Gastrocnemius medialis (tissue), 4 donors: Measurements from ENCODE around the gene CPED1. TPM values are rescaled to one million over a fixed set of nuclear protein-coding genes. Genes with fewer than 3 reads are reported as not detected.
A peak's percentile ranks its signal among the peaks of the same experiment; 100 is the strongest.

Experiments
- ATAC-seq, 2 donors: fragments of 150-250 bp; one replicate each; pipeline ENCODE4 v1.9.1; 2016
- DNase-seq, 2 donors: peaks; one replicate each; pipeline ENCODE4 v3.0.0-alpha.2; 2019
- H3K27ac ChIP-seq, 4 donors: fragments of 200-600 bp; sonication (generic); 1 replicate in 1 of 4; 2 replicates in 3 of 4; pipeline ENCODE4 v1.5.1; 2016 to 2018; ENCODE audit warnings: mild to moderate bottlenecking in 2 of 4, moderate library complexity in 1 of 4
- H3K27me3 ChIP-seq, 3 donors: fragments of 200-600 bp; sonication (generic) in 2 of 3; 1 replicate in 1 of 3; 2 replicates in 2 of 3; pipeline versions ENCODE4 v1.5.1 to v1.6.0; 2016 to 2019; ENCODE audit warnings: mild to moderate bottlenecking in 1 of 3, moderate library complexity in 1 of 3
- H3K36me3 ChIP-seq, 2 donors: fragments of 200-600 bp; sonication (generic) in 1 of 2; one replicate each; pipeline ENCODE4 v1.5.1; 2017 to 2018
- H3K4me1 ChIP-seq, 2 donors: fragments of 200-600 bp; sonication (generic) in 1 of 2; one replicate each; pipeline ENCODE4 v1.5.1; 2016 to 2017; ENCODE audit warnings: mild to moderate bottlenecking in 2 of 2
- H3K4me3 ChIP-seq, 4 donors: fragments of 200-600 bp; sonication (generic) in 3 of 4; 1 replicate in 1 of 4; 2 replicates in 3 of 4; pipeline ENCODE4 v1.5.1; 2016 to 2019; ENCODE audit warnings: mild to moderate bottlenecking in 2 of 4
- H3K9me3 ChIP-seq, 3 donors: fragments of 200-600 bp; sonication (generic) in 2 of 3; 1 replicate in 1 of 3; 2 replicates in 2 of 3; pipeline ENCODE4 v1.5.1; 2016 to 2019
- POLR2A ChIP-seq, 2 donors: fragments of 450-650 bp; IDR thresholded peaks; one replicate each; pipeline ENCODE4 v1.6.1; 2017; ENCODE audit warnings: antibody characterized with exemption in 2 of 2, mild to moderate bottlenecking in 2 of 2, moderate library complexity in 2 of 2
- in situ Hi-C, 4 donors: fragments of 200-750 bp; cut with MboI; loops; one replicate each; pipeline versions ENCODE4 v1.15.0 to v1.8.0; 2017; ENCODE audit warnings: low sequenced_read_pairs in 4 of 4
- intact Hi-C: fragments of 100-400 bp; cut with DNase I; formaldehyde crosslinking; loops from one replicate; pipeline ENCODE4 v1.15.1; 2023; ENCODE audit warnings: low total_unique reads
- total RNA-seq, 4 donors: library from RNA; depleted of rRNA; stranded (reverse); fragments of >200 nt; gene quantifications; one replicate each; pipeline versions ENCODE4 v1.1.0 to v1.2.3, GENCODE V29; 2016
- TF ChIP-seq, protein P1 (sequence below), 5 experiments: fragments of 450-650 bp in 3 of 5; fragments of 200-600 bp in 2 of 5; sonication (generic) in 2 of 5; IDR thresholded peaks in 4 of 5; conservative IDR thresholded peaks in 1 of 5; 1 replicate in 4 of 5; 2 replicates in 1 of 5; pipeline ENCODE4 v1.5.1; 2016 to 2019; ENCODE audit warnings: antibody characterized with exemption in 5 of 5, mild to moderate bottlenecking in 3 of 5, moderate library complexity in 3 of 5

Gene CPED1
- total RNA-seq, 4 donors from 2014 or later = 4.8 to 35.5 (median 34.1) TPM

DNA sequence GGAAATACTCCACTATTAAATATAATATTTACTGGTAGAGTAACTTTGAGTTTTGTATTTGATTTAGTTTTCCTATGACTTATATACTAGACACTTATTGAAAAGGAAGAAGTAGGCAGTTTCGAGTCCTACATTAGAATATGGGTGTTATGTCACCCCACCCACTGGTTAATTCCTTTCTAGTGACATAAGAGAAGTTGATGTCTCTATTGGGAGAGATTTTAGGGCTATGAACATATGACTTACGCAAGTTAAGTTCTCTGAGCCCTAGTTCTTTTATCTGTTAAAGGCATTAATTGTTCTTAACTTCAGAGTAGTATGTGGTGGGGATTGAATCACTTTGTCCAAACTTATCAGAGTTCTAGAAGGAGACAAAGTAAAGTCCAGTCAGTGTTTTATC lies 30.5 kb downstream of the CPED1 start:
- peaks cover 0 to 10% of the 10 kb centered on the region in 2 donors for H3K36me3 ChIP-seq
- DNase-seq (no peak), ATAC-seq (peak; percentile 39 to 40)
- peaks cover 82 to 85% of the 10 kb centered on the region in 2 donors for H3K4me1 ChIP-seq
- in situ Hi-C loops (no loop called here), intact Hi-C loops (no loop called here)
- H3K27me3 ChIP-seq = no peaks in the 10 kb centered on the region
- no peaks in the 10 kb centered on the region for H3K9me3 ChIP-seq
- no peak for TF ChIP-seq POLR2A (IDR thresholded peaks at IDR 0.05)
- TF ChIP-seq, protein P1, sequence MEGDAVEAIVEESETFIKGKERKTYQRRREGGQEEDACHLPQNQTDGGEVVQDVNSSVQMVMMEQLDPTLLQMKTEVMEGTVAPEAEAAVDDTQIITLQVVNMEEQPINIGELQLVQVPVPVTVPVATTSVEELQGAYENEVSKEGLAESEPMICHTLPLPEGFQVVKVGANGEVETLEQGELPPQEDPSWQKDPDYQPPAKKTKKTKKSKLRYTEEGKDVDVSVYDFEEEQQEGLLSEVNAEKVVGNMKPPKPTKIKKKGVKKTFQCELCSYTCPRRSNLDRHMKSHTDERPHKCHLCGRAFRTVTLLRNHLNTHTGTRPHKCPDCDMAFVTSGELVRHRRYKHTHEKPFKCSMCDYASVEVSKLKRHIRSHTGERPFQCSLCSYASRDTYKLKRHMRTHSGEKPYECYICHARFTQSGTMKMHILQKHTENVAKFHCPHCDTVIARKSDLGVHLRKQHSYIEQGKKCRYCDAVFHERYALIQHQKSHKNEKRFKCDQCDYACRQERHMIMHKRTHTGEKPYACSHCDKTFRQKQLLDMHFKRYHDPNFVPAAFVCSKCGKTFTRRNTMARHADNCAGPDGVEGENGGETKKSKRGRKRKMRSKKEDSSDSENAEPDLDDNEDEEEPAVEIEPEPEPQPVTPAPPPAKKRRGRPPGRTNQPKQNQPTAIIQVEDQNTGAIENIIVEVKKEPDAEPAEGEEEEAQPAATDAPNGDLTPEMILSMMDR (IDR thresholded peaks at IDR 0.05 in 4 of 5, conservative IDR thresholded peaks at IDR 0.05 in 1 of 5) = no peak
- peak overlapping the region; percentile 54 to 98 (median 94) for H3K27ac ChIP-seq
- H3K4me3 ChIP-seq = no peak overlapping the region

DNA sequence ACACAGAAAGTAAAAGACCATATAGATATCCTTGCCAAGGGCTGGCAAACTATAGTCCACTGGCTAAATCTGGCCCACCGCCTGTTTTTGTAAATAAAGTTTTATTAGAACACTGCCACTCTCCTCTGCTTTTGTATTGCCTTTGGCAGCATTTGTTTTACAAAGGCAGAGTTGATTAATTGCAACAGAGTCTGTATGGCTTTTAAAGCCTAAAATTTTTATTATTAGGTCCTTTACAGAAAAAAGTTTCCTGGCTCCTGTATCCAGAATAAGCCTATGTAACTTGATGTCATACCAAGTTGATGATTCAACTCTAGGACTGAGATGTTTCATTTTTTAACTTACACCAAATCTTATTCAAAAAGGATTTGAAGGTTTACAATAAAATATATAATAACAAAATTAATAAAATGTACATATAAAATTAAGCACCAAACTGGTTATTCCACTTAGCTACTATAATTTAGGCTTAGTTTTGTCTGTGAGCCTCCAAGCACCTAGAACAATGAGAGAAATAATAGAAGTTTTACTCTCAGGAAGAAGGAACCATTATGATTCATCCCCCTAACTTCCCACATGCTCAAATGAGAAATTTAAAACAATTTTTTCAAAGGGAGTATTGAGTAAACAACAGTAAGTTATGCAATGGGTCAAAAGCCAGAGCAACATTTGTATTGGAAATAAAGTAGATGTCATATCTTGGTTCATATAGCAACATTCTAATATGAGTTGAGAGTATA lies 31.9 kb downstream of the CPED1 start:
- peaks cover 0 to 10% of the 10 kb centered on the region in 2 donors for H3K36me3 ChIP-seq
- no peaks in the 10 kb centered on the region for H3K9me3 ChIP-seq
- in situ Hi-C loops (no loop called here), intact Hi-C loops (no loop called here)
- TF ChIP-seq, protein P1 (IDR thresholded peaks at IDR 0.05 in 4 of 5, conservative IDR thresholded peaks at IDR 0.05 in 1 of 5) = no peak
- TF ChIP-seq POLR2A (IDR thresholded peaks at IDR 0.05) = no peak
- peaks cover 82% of the 10 kb centered on the region in 2 donors for H3K4me1 ChIP-seq
- no peaks in the 10 kb centered on the region for H3K27me3 ChIP-seq
- DNase-seq = no peak
- ATAC-seq = no peak
- no peak overlapping the region for H3K4me3 ChIP-seq
- H3K27ac ChIP-seq = peak overlapping the region; percentile 54 to 98 (median 94)

DNA sequence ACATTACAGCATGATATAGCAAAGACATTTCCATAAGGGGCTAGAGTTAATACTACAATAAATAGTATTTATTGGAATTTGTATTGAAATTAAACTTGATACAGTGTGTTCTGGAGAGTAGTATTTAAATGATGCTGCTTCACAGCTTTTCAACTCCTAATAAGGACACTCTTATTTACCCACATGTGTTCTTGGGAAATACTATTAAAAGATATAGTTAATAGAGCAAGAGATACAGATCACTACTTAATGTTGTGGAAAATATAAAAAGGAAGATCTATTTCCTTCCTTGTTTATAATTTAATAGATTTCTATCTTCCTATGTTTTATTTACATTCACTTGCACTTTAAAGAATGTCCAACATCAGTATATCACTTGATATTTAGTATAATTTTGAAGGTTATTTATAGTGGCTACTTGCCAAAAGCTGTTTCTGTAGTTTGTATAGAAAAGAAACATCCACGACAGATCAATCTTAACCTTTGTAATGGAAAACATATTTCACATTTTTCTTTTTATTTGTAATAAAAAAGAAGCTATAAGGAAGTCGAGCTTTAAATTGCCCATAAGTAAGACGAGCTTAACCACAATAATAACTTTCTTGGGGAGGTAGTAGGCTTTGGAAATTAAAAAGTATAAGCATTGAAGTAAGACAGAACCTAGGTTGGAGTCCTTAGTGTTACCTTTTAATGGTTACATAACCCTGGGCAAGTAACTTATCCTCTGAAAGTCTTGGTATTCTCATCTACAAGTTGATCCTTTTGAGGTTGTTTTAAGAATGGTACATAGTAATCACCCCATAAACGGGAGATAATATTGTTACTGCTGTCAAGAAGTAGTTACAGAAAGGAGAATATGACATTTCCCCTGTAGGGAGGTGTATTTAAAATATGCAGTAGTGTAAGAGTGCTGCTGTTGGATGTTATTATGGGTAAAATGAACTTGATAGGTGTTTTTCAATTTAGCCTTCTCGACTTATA lies 32.8 kb downstream of the CPED1 start:
- no peaks in the 10 kb centered on the region for H3K27me3 ChIP-seq
- H3K4me1 ChIP-seq = peaks cover 79 to 80% of the 10 kb centered on the region in 2 donors
- DNase-seq (no peak), ATAC-seq (no peak)
- peaks cover 0 to 1% of the 10 kb centered on the region in 2 donors for H3K36me3 ChIP-seq
- TF ChIP-seq POLR2A (IDR thresholded peaks at IDR 0.05) = no peak
- TF ChIP-seq, protein P1 (IDR thresholded peaks at IDR 0.05 in 4 of 5, conservative IDR thresholded peaks at IDR 0.05 in 1 of 5) = no peak
- intact Hi-C loops = no loop called here
- in situ Hi-C loops = no loop called here
- H3K27ac ChIP-seq = peak overlapping the region; percentile 54 to 98 (median 94)
- no peak overlapping the region for H3K4me3 ChIP-seq
- H3K9me3 ChIP-seq = no peaks in the 10 kb centered on the region

DNA sequence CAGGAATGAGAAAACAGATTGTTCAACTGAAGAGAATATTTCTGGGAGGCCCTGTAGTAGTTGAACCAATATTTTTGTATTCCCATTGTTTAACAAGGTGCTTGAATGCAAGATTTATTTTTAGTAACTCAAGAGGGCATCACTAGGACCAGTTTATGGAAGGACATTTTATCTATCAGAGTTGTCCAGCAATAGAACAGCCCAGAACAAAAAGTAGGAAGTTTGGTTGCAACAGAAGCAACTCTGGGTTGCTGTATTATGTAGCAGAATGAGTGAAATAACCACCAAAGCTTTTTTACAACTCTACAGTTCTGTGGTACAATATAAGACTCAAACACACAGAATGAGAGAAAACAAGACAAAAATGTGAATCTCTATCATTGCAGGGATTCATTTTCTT lies 34.7 kb downstream of the CPED1 start:
- intact Hi-C loops = no loop called here
- Histone ChIP-seq H3K27ac (peak overlapping the region; percentile 54 to 98 (median 94)), H3K27me3 (no peaks in the 10 kb centered on the region), H3K4me3 (peak overlapping the region in 1 of 4 donors; percentile 7), H3K4me1 (peaks cover 71 to 76% of the 10 kb centered on the region in 2 donors), H3K36me3 (no peaks in the 10 kb centered on the region), H3K9me3 (no peaks in the 10 kb centered on the region)
- in situ Hi-C loops = no loop called here
- TF ChIP-seq, protein P1 (IDR thresholded peaks at IDR 0.05 in 4 of 5, conservative IDR thresholded peaks at IDR 0.05 in 1 of 5) = no peak
- TF ChIP-seq POLR2A (IDR thresholded peaks at IDR 0.05) = no peak
- ATAC-seq (no peak), DNase-seq (no peak)
